ENCODE data around the gene DAPK1.

DNA sequence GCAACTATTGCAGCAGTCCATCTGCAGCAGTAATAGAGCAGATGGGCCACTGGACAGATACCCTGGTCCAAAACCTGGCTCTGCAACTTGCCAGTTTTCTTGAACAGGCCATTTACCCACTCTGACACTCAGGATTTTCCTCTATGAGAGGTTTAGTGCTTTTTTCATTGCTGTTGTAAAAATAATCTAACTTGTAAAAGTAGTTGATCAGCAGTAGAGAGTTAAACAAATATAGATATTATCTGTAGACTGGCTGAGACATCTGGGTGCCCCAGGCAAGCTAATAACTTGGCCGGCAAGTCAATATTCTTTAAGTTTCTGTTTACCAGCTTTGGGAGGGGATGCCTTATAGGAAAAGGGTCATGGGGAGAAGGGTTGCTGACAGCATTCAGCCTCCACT, 4.1 kb downstream of the DAPK1 start:
- TF ChIP-seq, protein P1, sequence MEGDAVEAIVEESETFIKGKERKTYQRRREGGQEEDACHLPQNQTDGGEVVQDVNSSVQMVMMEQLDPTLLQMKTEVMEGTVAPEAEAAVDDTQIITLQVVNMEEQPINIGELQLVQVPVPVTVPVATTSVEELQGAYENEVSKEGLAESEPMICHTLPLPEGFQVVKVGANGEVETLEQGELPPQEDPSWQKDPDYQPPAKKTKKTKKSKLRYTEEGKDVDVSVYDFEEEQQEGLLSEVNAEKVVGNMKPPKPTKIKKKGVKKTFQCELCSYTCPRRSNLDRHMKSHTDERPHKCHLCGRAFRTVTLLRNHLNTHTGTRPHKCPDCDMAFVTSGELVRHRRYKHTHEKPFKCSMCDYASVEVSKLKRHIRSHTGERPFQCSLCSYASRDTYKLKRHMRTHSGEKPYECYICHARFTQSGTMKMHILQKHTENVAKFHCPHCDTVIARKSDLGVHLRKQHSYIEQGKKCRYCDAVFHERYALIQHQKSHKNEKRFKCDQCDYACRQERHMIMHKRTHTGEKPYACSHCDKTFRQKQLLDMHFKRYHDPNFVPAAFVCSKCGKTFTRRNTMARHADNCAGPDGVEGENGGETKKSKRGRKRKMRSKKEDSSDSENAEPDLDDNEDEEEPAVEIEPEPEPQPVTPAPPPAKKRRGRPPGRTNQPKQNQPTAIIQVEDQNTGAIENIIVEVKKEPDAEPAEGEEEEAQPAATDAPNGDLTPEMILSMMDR (IDR thresholded peaks at IDR 0.05; ENCODE audit: poor library complexity, severe bottlenecking), result no peak
- TF ChIP-seq POLR2AphosphoS5 (IDR thresholded peaks at IDR 0.05) (no peak), TAF1 (IDR thresholded peaks at IDR 0.05; ENCODE audit: low read depth) (no peak), EP300 (conservative IDR thresholded peaks at IDR 0.05; ENCODE audit: poor library complexity, severe bottlenecking) (no peak), RAD21 (conservative IDR thresholded peaks at IDR 0.05) (no peak), EZH2 (IDR thresholded peaks at IDR 0.05; ENCODE audit: borderline replicate concordance, insufficient read depth, low read length, poor library complexity, severe bottlenecking) (no peak), SMC3 (conservative IDR thresholded peaks at IDR 0.05; ENCODE audit: poor library complexity) (no peak)
- TF ChIP-seq, protein P2, sequence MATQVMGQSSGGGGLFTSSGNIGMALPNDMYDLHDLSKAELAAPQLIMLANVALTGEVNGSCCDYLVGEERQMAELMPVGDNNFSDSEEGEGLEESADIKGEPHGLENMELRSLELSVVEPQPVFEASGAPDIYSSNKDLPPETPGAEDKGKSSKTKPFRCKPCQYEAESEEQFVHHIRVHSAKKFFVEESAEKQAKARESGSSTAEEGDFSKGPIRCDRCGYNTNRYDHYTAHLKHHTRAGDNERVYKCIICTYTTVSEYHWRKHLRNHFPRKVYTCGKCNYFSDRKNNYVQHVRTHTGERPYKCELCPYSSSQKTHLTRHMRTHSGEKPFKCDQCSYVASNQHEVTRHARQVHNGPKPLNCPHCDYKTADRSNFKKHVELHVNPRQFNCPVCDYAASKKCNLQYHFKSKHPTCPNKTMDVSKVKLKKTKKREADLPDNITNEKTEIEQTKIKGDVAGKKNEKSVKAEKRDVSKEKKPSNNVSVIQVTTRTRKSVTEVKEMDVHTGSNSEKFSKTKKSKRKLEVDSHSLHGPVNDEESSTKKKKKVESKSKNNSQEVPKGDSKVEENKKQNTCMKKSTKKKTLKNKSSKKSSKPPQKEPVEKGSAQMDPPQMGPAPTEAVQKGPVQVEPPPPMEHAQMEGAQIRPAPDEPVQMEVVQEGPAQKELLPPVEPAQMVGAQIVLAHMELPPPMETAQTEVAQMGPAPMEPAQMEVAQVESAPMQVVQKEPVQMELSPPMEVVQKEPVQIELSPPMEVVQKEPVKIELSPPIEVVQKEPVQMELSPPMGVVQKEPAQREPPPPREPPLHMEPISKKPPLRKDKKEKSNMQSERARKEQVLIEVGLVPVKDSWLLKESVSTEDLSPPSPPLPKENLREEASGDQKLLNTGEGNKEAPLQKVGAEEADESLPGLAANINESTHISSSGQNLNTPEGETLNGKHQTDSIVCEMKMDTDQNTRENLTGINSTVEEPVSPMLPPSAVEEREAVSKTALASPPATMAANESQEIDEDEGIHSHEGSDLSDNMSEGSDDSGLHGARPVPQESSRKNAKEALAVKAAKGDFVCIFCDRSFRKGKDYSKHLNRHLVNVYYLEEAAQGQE (IDR thresholded peaks at IDR 0.05; ENCODE audit: borderline replicate concordance), result no peak
